Suprapubic skin (tissue), 4 donors: ENCODE results near the gene ITSN1. TPM values are rescaled to one million over a fixed set of nuclear protein-coding genes. Genes with fewer than 3 reads are reported as not detected.

Experiments used
- DNase-seq, 2 donors: peaks; one replicate each; pipeline ENCODE4 v3.0.0-alpha.2; 2019; ENCODE audit warnings: low spot score in 2 of 2
- H3K27ac ChIP-seq: fragments of 200-600 bp; sonication (generic); one replicate; pipeline ENCODE4 v1.5.1; 2019
- H3K27me3 ChIP-seq: fragments of 200-600 bp; sonication (generic); one replicate; pipeline ENCODE4 v1.5.1; 2019
- H3K36me3 ChIP-seq: fragments of 200-600 bp; sonication (generic); one replicate; pipeline ENCODE4 v1.5.1; 2019
- H3K4me1 ChIP-seq: fragments of 200-600 bp; sonication (generic); one replicate; pipeline ENCODE4 v1.5.1; 2019
- H3K4me3 ChIP-seq: fragments of 200-600 bp; sonication (generic); one replicate; pipeline ENCODE4 v1.5.1; 2019; ENCODE audit warnings: mild to moderate bottlenecking
- H3K9me3 ChIP-seq: fragments of 200-600 bp; sonication (generic); one replicate; pipeline ENCODE4 v1.5.1; 2019
- EP300 ChIP-seq: sonication (generic); formaldehyde crosslinking; IDR thresholded peaks from one replicate; pipeline ENCODE4 v1.6.1; 2017; ENCODE audit warnings: antibody characterized with exemption
- POLR2A ChIP-seq, 2 donors: fragments of 450-650 bp; IDR thresholded peaks; one replicate each; pipeline ENCODE4 v1.6.1; 2017; ENCODE audit warnings: antibody characterized with exemption in 2 of 2, mild to moderate bottlenecking in 2 of 2, moderate library complexity in 2 of 2
- POLR2AphosphoS5 ChIP-seq, 3 donors: sonication (generic); formaldehyde crosslinking; IDR thresholded peaks; one replicate each; pipeline ENCODE4 v1.6.1; 2017; ENCODE audit warnings: antibody characterized with exemption in 3 of 3
- WGBS: methylation state at CpG from one replicate; pipeline ENCODE4 v1.1.5; 2018; 5-methylcytosine and 5-hydroxymethylcytosine counted together
- total RNA-seq, 4 donors: library from RNA; depleted of rRNA; stranded (reverse); fragments of >200 nt; gene quantifications; one replicate each; pipeline ENCODE4 v1.1.0, GENCODE V29; 2016
- TF ChIP-seq, protein P1 (sequence below), 2 donors: fragments of 200-600 bp in 1 of 2; fragments of 450-650 bp in 1 of 2; sonication (generic) in 1 of 2; IDR thresholded peaks; one replicate each; pipeline ENCODE4 v1.5.1; 2016 to 2019; ENCODE audit warnings: antibody characterized with exemption in 2 of 2, mild to moderate bottlenecking in 1 of 2, moderate library complexity in 1 of 2

Gene ITSN1
- total RNA-seq, 4 donors from 2014 or later = 23.8 to 53.3 (median 35.2) TPM

DNA sequence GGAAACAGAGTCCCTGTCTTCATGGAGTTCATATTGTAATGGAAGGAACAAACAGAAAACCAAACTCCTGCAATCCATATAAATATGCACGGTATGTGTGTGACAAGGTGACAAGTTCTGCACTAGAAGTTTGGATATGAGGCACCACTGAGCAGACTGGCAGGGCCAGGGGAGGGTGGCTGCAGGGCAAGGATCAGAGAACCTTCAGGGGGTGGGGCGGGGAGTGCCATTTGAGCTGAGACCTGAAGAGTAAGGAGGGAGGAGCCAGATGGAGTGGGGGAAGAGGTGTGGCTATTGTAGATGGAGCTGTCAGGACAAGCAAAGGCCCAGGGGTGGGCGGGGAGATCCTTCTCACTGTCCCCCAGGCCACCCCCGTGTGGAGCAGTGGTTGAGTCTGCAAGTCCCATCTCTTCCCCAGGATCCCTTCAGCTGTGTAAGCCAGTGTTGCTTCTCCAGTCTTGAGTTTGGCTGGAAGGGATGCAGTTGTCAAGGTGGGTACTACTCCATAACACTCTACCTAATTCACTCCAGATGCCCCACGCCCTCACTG, 196.9 kb downstream of the ITSN1 start:
- Histone ChIP-seq H3K4me3 (no peak overlapping the region), H3K27me3 (no peaks in the 10 kb centered on the region), H3K9me3 (no peaks in the 10 kb centered on the region), H3K4me1 (peaks cover 16% of the 10 kb centered on the region), H3K27ac (no peak overlapping the region), H3K36me3 (peaks cover 48% of the 10 kb centered on the region)
- 91% methylated on average over 5 of the region's 5 CpGs for WGBS
- TF ChIP-seq POLR2AphosphoS5 (IDR thresholded peaks at IDR 0.05) = no peak
- TF ChIP-seq, protein P1, sequence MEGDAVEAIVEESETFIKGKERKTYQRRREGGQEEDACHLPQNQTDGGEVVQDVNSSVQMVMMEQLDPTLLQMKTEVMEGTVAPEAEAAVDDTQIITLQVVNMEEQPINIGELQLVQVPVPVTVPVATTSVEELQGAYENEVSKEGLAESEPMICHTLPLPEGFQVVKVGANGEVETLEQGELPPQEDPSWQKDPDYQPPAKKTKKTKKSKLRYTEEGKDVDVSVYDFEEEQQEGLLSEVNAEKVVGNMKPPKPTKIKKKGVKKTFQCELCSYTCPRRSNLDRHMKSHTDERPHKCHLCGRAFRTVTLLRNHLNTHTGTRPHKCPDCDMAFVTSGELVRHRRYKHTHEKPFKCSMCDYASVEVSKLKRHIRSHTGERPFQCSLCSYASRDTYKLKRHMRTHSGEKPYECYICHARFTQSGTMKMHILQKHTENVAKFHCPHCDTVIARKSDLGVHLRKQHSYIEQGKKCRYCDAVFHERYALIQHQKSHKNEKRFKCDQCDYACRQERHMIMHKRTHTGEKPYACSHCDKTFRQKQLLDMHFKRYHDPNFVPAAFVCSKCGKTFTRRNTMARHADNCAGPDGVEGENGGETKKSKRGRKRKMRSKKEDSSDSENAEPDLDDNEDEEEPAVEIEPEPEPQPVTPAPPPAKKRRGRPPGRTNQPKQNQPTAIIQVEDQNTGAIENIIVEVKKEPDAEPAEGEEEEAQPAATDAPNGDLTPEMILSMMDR (IDR thresholded peaks at IDR 0.05) = no peak
- no peak for TF ChIP-seq EP300
- TF ChIP-seq POLR2A (IDR thresholded peaks at IDR 0.05) = no peak
- DNase-seq = no peak

GRCh38 chr21:33839806-33840205, 197.5 kb downstream of the ITSN1 start:
- WGBS = 95% methylated on average over 5 of the region's 5 CpGs
- Histone ChIP-seq H3K9me3 (no peaks in the 10 kb centered on the region), H3K27me3 (no peaks in the 10 kb centered on the region), H3K36me3 (peaks cover 42% of the 10 kb centered on the region), H3K4me1 (peaks cover 16% of the 10 kb centered on the region), H3K27ac (no peak overlapping the region), H3K4me3 (no peak overlapping the region)
- DNase-seq = no peak
- TF ChIP-seq POLR2A (IDR thresholded peaks at IDR 0.05) = no peak
- TF ChIP-seq POLR2AphosphoS5 (IDR thresholded peaks at IDR 0.05) = no peak
- TF ChIP-seq, protein P1 (IDR thresholded peaks at IDR 0.05) = no peak
- no peak for TF ChIP-seq EP300

DNA sequence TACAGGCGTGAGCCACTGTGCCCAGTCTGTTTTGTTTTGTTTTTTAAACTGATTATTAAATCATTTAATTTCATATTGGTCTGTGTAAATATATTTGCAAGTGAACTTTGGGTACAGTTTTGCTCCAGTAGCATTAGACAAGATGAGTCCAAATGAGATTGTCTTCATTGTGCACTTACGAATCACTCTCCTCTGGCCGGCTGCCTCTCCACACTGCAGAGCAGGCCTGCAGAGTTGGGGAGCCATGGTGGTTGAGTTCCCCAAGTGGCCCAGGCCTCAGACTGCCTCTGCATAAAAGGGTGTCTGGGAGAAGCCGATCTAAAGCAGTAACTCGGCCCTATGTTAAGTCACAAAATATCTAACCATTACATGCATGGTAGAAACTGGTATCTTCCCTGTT, 198.5 kb downstream of the ITSN1 start:
- no peaks in the 10 kb centered on the region for H3K27me3 ChIP-seq
- WGBS = 84% methylated on average over 5 of the region's 5 CpGs
- TF ChIP-seq EP300 (no peak), POLR2A (IDR thresholded peaks at IDR 0.05) (no peak), POLR2AphosphoS5 (IDR thresholded peaks at IDR 0.05) (no peak)
- TF ChIP-seq, protein P1 (IDR thresholded peaks at IDR 0.05) = no peak
- DNase-seq = no peak
- H3K4me3 ChIP-seq = no peak overlapping the region
- peaks cover 16% of the 10 kb centered on the region for H3K4me1 ChIP-seq
- H3K36me3 ChIP-seq = peaks cover 35% of the 10 kb centered on the region
- no peaks in the 10 kb centered on the region for H3K9me3 ChIP-seq
- H3K27ac ChIP-seq = no peak overlapping the region

- Histone ChIP-seq H3K4me1 (peaks cover 16% of the 10 kb centered on the region), H3K4me3 (no peak overlapping the region), H3K36me3 (peaks cover 28% of the 10 kb centered on the region), H3K27ac (no peak overlapping the region), H3K27me3 (no peaks in the 10 kb centered on the region), H3K9me3 (peaks cover 2% of the 10 kb centered on the region)
- 85% methylated on average over 7 of the region's 7 CpGs for WGBS
- DNase-seq = no peak
- TF ChIP-seq, protein P1 (IDR thresholded peaks at IDR 0.05) = no peak
- TF ChIP-seq POLR2AphosphoS5 (IDR thresholded peaks at IDR 0.05) (no peak), EP300 (no peak), POLR2A (IDR thresholded peaks at IDR 0.05) (no peak)
These were observed 199.3 kb downstream of the ITSN1 start for GRCh38 chr21:33841561-33841960.

- Histone ChIP-seq H3K4me1 (peaks cover 16% of the 10 kb centered on the region), H3K4me3 (no peak overlapping the region), H3K27me3 (no peaks in the 10 kb centered on the region), H3K27ac (peak overlapping the region; percentile 67), H3K9me3 (peaks cover 3% of the 10 kb centered on the region), H3K36me3 (peaks cover 13% of the 10 kb centered on the region)
- peak in 1 of 2 donors; percentile 83 for DNase-seq
- TF ChIP-seq POLR2A (IDR thresholded peaks at IDR 0.05) (no peak), POLR2AphosphoS5 (IDR thresholded peaks at IDR 0.05) (no peak), EP300 (no peak)
- TF ChIP-seq, protein P1 (IDR thresholded peaks at IDR 0.05) = no peak
- WGBS = 69% methylated on average over 6 of the region's 6 CpGs
These were observed 200.9 kb downstream of the ITSN1 start for GRCh38 chr21:33843216-33843615.
